HFF-Myc (cell line): Measurements from ENCODE around the gene GPC1.

Source experiments
- DNase-seq: peaks from one replicate; pipeline ENCODE4 v3.0.0-alpha.2; 2011; ENCODE audit warnings: low read depth; ENCODE audit errors: extremely low read depth
- H3K4me3 ChIP-seq: replicated peaks from 2 replicates; pipeline ENCODE4 v1.5.1; 2011; ENCODE audit warnings: low read depth, mild to moderate bottlenecking, control low read depth, low read length
- CTCF ChIP-seq: IDR thresholded peaks from 2 replicates; pipeline ENCODE4 v1.5.1; 2012; ENCODE audit warnings: mild to moderate bottlenecking, low read depth, low read length, control low read depth; ENCODE audit errors: missing control alignments

The GPC1 gene

GRCh38 chr2:240455272-240455646 is 19.8 kb downstream of the GPC1 start:
- H3K4me3 ChIP-seq = no peak overlapping the region
- no peak for TF ChIP-seq CTCF
- no peak for DNase-seq

- DNase-seq = no peak
- TF ChIP-seq CTCF = no peak
- no peak overlapping the region for H3K4me3 ChIP-seq
These were observed 20.4 kb downstream of the GPC1 start for GRCh38 chr2:240455647-240456446.

- no peak for DNase-seq
- no peak for TF ChIP-seq CTCF
- no peak overlapping the region for H3K4me3 ChIP-seq
These were observed 21.2 kb downstream of the GPC1 start for GRCh38 chr2:240456447-240457222.

GRCh38 chr2:240457223-240458043 is 22.0 kb downstream of the GPC1 start:
- no peak for TF ChIP-seq CTCF
- H3K4me3 ChIP-seq = no peak overlapping the region
- DNase-seq = no peak

GRCh38 chr2:240458044-240458899 is 22.8 kb downstream of the GPC1 start:
- TF ChIP-seq CTCF = no peak
- no peak overlapping the region for H3K4me3 ChIP-seq
- no peak for DNase-seq

GRCh38 chr2:240458900-240459391 is 23.5 kb downstream of the GPC1 start:
- no peak overlapping the region for H3K4me3 ChIP-seq
- no peak for DNase-seq
- no peak for TF ChIP-seq CTCF
